H1 (cell line): ENCODE data around the gene CAPN15.

ENCODE experiments used
- BACH1 ChIP-seq: IDR thresholded peaks from 2 replicates; pipeline ENCODE4 v1.6.1; 2012; ENCODE audit warnings: low read length, improper control_type of control experiment
- BRCA1 ChIP-seq: IDR thresholded peaks from 2 replicates; pipeline ENCODE4 v1.6.1; 2012; ENCODE audit warnings: low read depth, low read length, improper control_type of control experiment
- EP300 ChIP-seq, 2 experiments: IDR thresholded peaks; 1 replicate in 1 of 2; 2 replicates in 1 of 2; pipeline ENCODE4 v1.6.1; 2011 to 2012; ENCODE audit warnings: low read depth in 2 of 2, low read length in 2 of 2, mild to moderate bottlenecking in 2 of 2, borderline replicate concordance in 1 of 2, inconsistent platforms in 1 of 2, moderate library complexity in 1 of 2
- GABPA ChIP-seq: IDR thresholded peaks from 2 replicates; pipeline ENCODE4 v1.6.1; 2011; ENCODE audit warnings: mild to moderate bottlenecking, low read length, moderate library complexity, borderline replicate concordance; ENCODE audit not compliant: insufficient read depth
- HDAC2 ChIP-seq, 2 experiments: fragments of 300-600 bp in 1 of 2; sonication (generic) in 1 of 2; IDR thresholded peaks; 2 replicates each; pipeline ENCODE4 v1.6.1; 2011 to 2012; ENCODE audit warnings: low read depth in 2 of 2, low read length in 2 of 2, mild to moderate bottlenecking in 2 of 2, moderate library complexity in 2 of 2, borderline replicate concordance in 1 of 2, inconsistent platforms in 1 of 2
- NRF1 ChIP-seq: IDR thresholded peaks from 2 replicates; pipeline ENCODE4 v1.6.1; 2011; ENCODE audit warnings: mild to moderate bottlenecking, low read depth, low read length, improper control_type of control experiment
- POLR2A ChIP-seq, 2 experiments: IDR thresholded peaks; 1 replicate in 1 of 2; 2 replicates in 1 of 2; pipeline ENCODE4 v1.6.1; 2011; ENCODE audit warnings: low read depth in 2 of 2, low read length in 2 of 2, mild to moderate bottlenecking in 2 of 2; ENCODE audit errors: control extremely low read depth in 1 of 2
- POLR2AphosphoS5 ChIP-seq: IDR thresholded peaks from 2 replicates; pipeline ENCODE4 v1.6.1; 2011; ENCODE audit warnings: low read depth, low read length
- RAD21 ChIP-seq, 2 experiments: IDR thresholded peaks in 1 of 2; conservative IDR thresholded peaks in 1 of 2; 2 replicates each; pipeline ENCODE4 v1.6.1; 2011; ENCODE audit warnings: low read depth in 2 of 2, low read length in 2 of 2, improper control_type of control experiment in 1 of 2, inconsistent platforms in 1 of 2, mild to moderate bottlenecking in 1 of 2, moderate library complexity in 1 of 2
- RNF2 ChIP-seq: fragments of 200-900, 300-1000 bp; sonication (generic); IDR thresholded peaks from 2 replicates; pipeline ENCODE4 v1.7.1; 2016; ENCODE audit warnings: borderline replicate concordance, low read depth, mild to moderate bottlenecking, antibody characterized with exemption, low read length; ENCODE audit not compliant: poor library complexity, severe bottlenecking; ENCODE audit errors: missing control alignments
- TAF1 ChIP-seq: IDR thresholded peaks from 2 replicates; pipeline ENCODE4 v1.6.1; 2011; ENCODE audit warnings: mild to moderate bottlenecking, low read depth, low read length
- USF2 ChIP-seq: IDR thresholded peaks from 2 replicates; pipeline ENCODE4 v1.6.1; 2011; ENCODE audit warnings: low read length, improper control_type of control experiment
- ZNF274 ChIP-seq: IDR thresholded peaks from 2 replicates; pipeline ENCODE4 v1.7.0; 2012; ENCODE audit warnings: low read length, borderline replicate concordance; ENCODE audit errors: extremely low read depth
- TF ChIP-seq, protein P1 (sequence below), 3 experiments: IDR thresholded peaks; 1 replicate in 2 of 3; 2 replicates in 1 of 3; pipeline versions ENCODE4 v1.5.1 to v1.6.1; 2011; ENCODE audit warnings: low read length in 3 of 3, mild to moderate bottlenecking in 3 of 3, inconsistent platforms in 2 of 3, low read depth in 1 of 3, moderate library complexity in 1 of 3; ENCODE audit not compliant: insufficient read depth in 1 of 3; ENCODE audit errors: control extremely low read depth in 1 of 3

- no peak for TF ChIP-seq POLR2A (IDR thresholded peaks at IDR 0.05; ENCODE audit: control extremely low read depth in 1 of 2, low read depth in 2 of 2, low read length in 2 of 2)
- TF ChIP-seq, protein P1, sequence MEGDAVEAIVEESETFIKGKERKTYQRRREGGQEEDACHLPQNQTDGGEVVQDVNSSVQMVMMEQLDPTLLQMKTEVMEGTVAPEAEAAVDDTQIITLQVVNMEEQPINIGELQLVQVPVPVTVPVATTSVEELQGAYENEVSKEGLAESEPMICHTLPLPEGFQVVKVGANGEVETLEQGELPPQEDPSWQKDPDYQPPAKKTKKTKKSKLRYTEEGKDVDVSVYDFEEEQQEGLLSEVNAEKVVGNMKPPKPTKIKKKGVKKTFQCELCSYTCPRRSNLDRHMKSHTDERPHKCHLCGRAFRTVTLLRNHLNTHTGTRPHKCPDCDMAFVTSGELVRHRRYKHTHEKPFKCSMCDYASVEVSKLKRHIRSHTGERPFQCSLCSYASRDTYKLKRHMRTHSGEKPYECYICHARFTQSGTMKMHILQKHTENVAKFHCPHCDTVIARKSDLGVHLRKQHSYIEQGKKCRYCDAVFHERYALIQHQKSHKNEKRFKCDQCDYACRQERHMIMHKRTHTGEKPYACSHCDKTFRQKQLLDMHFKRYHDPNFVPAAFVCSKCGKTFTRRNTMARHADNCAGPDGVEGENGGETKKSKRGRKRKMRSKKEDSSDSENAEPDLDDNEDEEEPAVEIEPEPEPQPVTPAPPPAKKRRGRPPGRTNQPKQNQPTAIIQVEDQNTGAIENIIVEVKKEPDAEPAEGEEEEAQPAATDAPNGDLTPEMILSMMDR (IDR thresholded peaks at IDR 0.05; ENCODE audit: control extremely low read depth in 1 of 3, insufficient read depth in 1 of 3, low read depth in 1 of 3, low read length in 3 of 3): no peak
- no peak for TF ChIP-seq BACH1
- TF ChIP-seq RNF2: no peak
- no peak for TF ChIP-seq NRF1
- TF ChIP-seq BRCA1: no peak
- no peak for TF ChIP-seq HDAC2 (IDR thresholded peaks at IDR 0.05; ENCODE audit: borderline replicate concordance in 1 of 2, low read depth in 2 of 2, low read length in 2 of 2)
- TF ChIP-seq TAF1: no peak
- no peak for TF ChIP-seq POLR2AphosphoS5
- no peak for TF ChIP-seq GABPA
- no peak for TF ChIP-seq RAD21 (IDR thresholded peaks at IDR 0.05 in 1 of 2, conservative IDR thresholded peaks at IDR 0.05 in 1 of 2; ENCODE audit: low read depth in 2 of 2, low read length in 2 of 2)
- no peak for TF ChIP-seq USF2
- no peak for TF ChIP-seq EP300 (IDR thresholded peaks at IDR 0.05; ENCODE audit: borderline replicate concordance in 1 of 2, low read depth in 2 of 2, low read length in 2 of 2)
- no peak for TF ChIP-seq ZNF274
These were observed 13.3 kb downstream of the CAPN15 start for GRCh38 chr16:540645-541340.
